Inflammatory macrophage treated with lipopolysaccharide for 1 hour (primary cell): ENCODE results near the gene GTF3C5.

Experiments used
- DNase-seq, 2 donors: peaks; one replicate each; pipeline ENCODE4 v3.0.0-alpha.2; 2020 to 2022

The GTF3C5 gene

DNA sequence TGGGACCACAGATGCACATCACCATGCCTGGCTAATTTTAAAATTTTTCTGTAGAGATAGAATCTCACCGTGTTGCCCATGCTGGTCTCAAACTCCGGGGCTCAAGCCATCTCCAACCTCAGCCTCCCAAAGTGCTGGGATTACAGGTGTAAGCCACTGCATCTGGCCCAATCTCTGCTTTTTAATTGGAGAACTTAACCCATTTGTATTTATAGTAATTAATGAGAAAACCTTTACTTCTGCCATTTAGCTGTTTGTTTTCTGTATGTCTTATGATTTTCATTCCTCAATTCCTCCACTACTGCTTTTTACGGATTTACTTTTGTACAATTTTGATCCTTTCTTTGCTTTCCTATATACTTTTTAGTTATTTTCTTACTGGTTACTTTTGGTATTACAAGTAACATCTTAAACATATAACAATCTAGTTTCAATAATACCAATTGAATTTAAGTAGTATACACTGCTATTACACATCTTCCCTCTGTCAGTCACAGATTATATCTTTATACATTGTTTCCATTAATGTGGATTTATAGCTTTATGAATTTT, 64.1 kb downstream of the GTF3C5 start:
- DNase-seq: no peak

DNA sequence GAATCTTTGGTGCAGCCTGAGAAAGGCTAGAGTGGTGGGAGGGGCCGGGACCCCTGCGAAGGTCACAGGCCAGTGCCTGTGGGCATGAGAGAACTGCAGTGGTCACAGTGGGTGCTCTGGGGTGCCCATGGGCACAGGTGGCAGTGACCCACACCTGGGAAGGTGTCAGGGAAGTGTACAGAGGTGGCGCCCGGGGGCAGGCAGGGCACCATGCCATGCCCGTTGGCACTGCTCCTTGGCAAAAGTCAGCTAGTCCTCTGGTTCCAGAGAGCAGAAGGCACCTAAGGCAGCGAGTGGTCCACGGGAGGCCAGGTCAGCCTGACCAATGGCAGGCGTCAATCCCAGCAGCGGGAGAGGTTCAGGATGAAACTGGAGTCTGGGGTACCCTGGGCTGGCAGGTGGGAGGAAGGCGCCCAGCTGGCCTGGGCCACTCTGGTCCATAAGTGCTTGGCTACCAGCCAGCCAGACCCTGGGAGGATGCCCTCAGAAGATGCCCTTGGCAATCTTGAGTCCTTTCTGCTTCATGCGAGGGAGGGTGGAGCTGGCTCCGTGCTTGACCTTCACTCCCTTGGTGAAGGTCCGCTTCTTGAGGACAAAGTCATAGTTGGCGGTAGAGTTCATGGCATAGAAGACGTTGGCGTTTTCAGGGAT, 67.4 kb downstream of the GTF3C5 start:
- no peak for DNase-seq

DNA sequence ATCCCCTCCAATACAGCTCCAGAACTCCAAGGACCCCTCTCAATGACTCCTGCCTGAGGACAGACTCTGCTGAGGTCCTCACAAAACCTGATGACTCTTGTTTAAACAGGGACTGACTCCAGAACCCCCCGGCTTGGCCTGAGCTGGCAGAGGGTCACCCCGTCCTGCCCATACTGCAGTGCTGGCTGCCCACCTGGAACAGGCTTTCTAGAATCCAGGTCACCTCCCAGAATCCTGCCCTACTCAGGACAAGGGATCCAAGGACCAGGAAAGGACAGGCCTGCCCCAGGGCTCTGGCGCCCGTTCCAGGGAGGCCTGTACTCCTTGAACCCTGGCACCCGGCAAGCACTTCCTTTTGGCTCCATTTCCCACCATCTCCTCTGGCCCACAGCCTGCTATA, 68.1 kb downstream of the GTF3C5 start:
- DNase-seq: no peak

DNA sequence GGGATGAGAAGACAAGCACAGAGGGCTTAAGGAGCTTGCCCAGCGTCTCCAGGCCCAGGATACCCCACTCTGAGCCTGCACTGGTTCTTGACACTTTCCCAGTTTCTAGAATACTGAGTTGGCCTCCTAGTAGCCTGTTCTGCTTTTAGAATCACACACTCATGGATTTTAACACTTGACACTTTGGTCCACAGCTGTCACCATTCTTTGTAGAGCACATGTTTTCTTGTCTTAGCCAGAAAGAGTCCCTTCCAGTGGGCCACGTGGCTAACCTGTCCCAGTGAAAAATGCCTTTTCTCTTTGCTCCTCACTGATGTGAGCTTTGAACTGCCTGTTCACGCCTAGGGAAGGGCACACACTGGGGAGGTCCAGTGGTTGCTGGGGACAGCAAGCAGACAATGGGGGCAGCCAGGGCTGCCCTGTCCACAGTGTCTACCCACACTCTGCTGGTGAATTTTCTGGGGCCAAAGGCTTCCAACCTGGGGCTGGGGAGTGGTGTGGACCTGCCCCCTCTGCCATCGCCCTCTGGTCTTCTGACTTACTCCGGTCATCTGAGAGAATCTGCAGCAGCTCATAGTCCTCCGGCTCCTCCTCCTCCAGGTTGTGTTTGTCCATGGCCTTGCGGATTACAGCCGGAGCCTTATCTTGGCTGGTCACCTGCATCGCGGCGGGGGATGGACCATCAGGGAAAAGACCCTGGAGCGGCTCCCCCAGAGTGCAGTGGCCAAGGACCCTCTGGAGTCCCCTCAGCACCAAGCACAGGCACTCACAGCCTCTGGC, 69.1 kb downstream of the GTF3C5 start:
- DNase-seq: no peak

DNA sequence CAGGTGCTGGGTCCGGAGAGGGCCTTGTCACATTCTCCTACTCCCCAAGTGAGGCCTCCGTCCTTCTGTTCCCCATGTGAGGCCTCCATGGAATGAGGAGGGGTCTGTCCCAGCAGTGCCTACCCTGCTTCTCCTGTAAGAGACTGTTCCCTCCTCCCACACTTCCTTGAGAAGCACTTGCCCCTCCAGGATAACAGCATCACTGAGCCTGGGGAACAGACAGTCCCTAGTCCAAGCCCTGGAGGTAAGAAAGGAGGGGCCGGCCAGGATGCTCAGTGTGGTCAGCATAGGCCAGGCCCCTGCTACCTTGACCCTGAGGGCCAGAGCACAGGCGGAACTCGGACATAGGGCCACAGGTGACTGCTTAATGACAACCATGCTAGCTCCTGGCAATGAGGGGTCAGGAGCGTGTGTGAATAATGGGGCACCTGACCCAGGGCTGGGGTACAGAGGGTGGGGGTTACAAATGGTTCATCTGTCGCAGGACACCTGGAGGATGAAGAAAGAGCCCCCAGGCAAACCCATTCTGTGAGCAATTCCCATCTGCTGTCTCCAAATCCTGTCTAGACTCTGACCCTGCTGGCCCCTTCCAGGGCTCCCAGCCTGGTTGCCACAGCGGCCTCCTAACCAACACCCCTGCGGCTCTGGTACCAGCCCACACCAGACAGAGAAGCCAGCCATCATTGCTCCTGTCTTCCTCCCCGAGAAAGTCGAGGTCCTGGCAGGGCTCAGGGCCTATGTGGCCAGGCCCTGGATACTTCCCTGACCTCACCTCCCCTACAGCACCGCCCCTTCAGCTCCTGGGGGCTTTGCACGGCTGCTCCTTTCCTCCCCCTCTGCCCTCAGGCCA, 69.9 kb downstream of the GTF3C5 start:
- no peak for DNase-seq

DNA sequence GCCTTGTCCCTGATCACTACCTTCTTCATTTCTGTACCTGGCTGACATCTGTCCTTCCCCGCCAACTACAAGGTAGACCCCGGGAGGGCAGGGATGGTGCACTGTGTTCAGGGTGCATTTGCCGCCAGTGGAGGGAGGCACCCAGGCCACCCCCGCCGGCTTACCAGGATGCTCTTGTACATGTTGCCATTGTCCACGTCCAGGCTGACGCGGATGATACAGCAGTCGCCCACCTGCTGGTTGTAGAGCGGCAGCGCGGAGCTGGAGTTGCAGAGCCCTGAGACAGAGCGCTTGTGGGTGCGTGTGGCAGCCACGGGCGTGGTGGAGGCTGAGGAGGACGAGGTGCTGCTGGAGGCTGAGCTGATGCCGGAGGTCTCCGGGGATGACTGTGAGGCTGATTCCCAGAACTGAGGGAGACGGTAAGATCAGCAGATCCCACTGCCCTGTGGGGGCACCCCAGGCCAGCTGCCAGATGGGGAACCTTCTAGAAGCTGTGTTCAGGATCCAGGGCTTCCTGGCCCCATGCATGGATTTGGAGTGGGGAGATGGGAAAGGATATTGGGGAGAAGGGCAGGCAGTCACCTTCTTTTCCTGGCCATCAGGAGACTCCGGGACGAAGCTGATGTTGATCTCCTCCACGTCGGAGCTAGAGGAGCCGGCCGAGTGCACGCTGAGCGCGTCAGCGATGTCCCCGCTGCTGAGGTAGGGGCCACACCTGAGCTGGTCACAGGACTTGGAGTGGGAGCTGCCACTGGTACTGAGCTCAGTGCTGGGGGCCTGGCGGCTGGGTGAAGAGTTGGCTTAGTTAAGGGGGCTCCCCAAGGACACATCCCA, 70.8 kb downstream of the GTF3C5 start:
- DNase-seq: no peak

DNA sequence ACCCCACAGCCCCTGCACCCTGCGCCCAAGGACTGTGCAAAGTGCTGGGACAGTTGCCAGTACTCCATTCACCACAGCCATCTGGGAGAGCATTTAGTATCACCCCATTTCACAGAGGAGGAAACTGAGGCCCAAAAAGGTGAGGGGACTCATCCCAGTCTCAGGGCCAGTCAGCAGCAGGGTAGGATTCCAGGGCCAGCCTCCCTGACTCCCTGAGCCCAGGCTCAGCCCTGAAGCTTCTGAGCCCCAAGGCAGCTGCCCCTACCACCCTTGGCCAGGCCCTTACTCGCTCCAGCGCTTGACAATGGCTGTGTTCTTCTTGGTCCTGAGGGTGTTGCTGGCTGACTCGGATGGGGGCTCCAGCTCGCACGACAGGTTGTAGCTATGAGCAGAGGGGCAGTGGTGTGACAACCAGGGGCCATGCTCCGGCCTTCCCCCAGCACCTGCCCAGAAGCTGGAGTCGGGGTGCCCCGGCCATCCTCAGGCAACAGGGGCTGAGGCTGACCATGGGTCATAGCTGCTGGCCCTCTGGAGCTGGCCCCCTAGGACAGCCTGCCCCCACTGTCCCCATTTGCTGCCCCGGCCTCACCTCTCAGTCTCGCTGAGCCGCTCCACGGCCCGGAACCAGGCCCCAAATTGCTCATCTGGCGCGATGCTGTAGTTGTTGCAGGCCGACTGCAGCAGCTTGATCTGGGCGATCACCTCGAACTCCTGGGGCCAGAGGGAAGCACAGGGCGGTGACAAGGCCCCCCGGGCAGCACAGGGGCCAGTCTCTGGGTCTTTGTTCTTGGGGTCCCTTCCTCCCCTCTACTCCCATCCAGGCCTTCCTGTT, 71.6 kb downstream of the GTF3C5 start:
- no peak for DNase-seq

DNA sequence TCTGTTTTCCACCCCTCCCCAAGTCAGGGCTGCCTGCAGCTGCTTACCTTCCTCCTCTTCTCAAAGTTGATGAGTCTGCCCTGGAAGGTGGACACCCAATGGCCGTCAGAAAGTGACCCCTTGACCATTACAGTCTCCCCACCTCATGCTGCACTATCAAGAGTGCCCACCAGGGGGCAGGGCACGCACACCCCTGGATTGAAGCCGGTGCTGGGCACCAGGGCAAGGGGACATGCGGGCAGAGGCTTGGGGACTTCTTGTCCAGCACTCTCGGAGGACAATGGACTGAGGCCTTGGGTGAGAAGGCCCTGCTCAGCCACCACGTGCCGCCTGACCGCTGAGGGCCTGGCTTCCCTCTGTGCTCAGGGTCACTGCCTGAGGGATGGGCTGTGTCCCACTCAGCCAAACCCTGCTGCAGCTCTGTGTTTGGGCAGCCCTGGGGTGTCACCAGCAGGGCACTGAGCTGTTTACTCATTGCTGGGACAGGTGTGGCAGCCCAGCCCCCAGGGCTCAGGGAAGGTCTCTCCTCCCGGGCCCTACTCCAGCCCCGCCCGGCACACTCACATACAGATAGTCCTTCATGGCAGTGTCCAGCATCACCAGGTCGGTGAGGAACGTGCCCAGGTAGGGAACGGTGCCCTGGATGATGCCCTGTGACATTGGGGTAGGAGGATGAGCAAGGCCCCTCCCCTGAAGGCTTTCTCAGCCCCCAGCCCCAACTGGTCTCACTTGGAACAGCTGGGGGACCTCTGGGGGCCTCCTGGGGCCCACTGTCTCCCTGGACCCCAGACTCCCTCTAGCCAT, 72.6 kb downstream of the GTF3C5 start:
- peak in 1 of 2 donors; percentile 80 for DNase-seq

DNA sequence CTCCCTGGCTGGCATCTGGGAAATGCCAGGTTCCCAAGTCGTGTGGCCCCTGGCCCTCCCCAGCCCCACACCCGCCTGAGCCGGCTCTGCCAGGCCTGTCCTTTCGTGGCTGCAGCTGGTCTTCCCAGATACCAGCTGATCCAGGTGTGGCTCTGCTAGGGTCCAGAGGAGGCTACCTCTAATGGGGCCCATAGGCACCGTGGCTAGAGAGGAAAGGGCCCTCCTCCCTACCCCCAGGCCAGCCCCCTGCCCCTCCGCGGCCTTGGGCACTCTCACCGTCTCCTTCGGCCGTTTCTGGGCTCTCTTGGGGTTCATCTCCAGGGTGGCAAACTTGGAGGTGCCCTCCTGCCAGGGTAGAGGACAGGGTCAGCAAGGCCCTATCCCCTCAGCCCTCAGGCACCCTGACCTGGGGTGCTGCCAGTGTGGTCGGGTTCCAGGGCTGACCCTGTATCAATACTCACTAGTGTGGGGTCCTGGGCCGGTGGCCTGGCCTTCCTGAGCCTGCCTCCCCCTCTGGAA, 73.2 kb downstream of the GTF3C5 start:
- DNase-seq: no peak

DNA sequence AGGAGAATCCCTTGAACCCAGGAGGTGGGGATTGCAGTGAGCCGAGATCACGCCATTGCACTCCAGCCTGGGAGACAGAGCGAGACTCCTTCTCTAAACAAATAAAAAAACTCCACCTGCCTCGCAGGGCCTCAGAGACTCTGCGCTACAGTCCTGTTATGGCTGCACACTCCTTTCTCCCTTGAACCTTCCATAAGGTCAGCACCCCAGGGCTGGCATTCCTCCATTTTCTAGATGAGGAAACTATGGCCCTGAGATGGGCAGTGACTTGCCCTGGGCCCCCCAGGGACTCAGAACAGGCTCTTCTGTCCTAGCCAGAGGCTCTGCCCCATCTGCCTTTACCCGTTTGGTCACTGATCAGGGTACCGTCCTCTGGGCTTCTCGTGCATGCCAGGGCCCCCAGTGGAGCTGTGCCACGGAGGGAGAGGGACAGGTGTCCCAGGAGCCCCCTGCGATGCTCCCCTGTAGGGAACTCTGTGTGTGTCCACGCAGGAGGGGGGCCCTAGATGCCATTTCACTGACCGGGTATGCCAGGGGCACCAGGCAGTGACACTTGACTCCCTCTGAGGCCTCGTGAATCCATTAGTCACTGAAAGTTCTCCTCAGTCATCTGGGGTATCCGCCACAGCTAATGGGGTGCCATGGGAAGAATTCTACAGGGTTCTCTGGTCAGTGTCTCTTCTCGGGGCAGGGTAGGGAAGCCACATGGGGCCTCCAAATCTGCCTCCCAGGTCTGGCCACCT, 74.1 kb downstream of the GTF3C5 start:
- DNase-seq: no peak

DNA sequence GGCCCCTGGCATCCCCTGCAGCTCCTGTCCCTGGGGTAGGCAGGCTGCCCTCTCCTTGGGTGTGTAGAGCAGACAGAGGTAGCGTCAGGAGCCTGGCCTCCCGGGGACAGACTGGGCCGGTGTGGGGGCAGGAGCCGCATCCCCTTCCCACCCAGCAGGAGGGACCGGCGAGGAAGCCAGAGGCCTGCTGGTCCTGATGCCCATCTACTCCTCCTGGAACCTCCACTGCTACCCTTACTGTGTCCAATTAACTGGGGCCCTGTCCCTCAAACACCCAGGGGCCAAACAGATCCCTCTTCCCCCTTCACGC, 74.6 kb downstream of the GTF3C5 start:
- no peak for DNase-seq

DNA sequence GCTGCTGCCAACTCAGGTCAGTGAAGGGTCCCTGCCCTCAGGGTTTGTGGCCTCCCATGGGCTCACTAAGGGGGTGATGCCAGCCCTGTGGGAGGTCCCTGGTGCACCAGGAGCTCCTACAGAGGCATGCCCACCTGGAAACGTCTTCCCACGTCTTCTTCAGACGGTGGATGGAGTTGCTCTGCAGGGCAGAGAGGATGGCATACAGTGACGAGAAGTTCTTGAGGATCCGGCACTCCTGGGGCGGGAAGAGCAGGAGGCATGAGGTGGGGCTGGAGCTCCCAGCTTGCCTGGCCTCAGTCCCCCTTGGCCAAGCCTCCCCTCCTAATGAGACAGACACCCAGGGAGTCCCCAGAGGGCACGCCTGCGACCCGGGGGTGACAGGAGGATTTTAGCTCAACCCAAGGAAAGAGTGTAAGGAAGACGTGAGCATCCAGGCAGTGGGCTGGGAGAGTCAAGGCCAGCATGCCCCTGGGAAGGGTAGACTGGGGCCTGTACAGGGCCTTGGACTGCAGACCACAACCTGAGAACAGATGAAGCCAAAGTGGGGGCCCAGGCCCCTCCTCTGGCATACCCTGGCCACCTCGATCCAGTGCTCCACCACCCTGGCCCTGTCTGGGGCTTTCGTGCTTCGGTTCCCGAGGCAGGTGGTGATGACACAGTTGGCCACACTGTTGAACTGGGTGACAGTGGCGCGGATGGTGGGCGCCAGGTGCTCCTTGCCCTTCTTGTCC, 75.9 kb downstream of the GTF3C5 start:
- no peak for DNase-seq

DNA sequence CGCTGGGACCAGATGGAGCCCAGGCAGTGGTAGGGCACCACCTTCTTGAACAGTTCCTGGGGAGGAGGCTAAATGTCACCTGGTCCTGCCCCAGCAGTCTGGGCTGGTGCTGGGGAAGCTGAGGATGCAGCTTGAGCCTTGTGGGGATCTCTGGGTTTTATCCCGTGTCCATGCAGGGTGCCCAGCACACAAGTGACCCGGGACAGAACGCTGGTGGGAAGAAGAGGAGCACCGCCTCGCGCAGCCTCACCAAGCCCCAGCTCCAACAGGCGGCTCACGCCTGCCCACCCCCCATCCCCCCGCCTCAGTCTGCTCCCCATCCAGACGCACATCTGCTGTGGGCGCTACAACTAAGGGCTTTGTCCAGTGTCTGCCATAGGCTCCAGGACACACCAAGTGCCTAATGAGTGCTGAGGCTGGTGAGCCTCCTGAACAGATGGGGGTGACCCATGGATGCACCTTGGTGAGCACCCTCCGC, 76.5 kb downstream of the GTF3C5 start:
- DNase-seq: no peak
